Stomach (tissue), 4 donors: Measurements from ENCODE around the gene MEGF9.

Experiments used
- POLR2A ChIP-seq, 4 donors: fragments of 450-650 bp; IDR thresholded peaks; one replicate each; pipeline ENCODE4 v1.6.1; 2016; ENCODE audit warnings: antibody characterized with exemption in 4 of 4, control low read depth in 2 of 4, mild to moderate bottlenecking in 1 of 4, moderate library complexity in 1 of 4
- TF ChIP-seq, protein P1 (sequence below), 7 experiments: fragments of 450-650 bp in 4 of 7; fragments of 200-600 bp in 3 of 7; sonication (generic) in 3 of 7; IDR thresholded peaks; one replicate each; pipeline ENCODE4 v1.5.1; 2016 to 2019; ENCODE audit warnings: antibody characterized with exemption in 7 of 7, control low read depth in 2 of 7, mild to moderate bottlenecking in 1 of 7

- TF ChIP-seq, protein P1, sequence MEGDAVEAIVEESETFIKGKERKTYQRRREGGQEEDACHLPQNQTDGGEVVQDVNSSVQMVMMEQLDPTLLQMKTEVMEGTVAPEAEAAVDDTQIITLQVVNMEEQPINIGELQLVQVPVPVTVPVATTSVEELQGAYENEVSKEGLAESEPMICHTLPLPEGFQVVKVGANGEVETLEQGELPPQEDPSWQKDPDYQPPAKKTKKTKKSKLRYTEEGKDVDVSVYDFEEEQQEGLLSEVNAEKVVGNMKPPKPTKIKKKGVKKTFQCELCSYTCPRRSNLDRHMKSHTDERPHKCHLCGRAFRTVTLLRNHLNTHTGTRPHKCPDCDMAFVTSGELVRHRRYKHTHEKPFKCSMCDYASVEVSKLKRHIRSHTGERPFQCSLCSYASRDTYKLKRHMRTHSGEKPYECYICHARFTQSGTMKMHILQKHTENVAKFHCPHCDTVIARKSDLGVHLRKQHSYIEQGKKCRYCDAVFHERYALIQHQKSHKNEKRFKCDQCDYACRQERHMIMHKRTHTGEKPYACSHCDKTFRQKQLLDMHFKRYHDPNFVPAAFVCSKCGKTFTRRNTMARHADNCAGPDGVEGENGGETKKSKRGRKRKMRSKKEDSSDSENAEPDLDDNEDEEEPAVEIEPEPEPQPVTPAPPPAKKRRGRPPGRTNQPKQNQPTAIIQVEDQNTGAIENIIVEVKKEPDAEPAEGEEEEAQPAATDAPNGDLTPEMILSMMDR (IDR thresholded peaks at IDR 0.05) = no peak
- TF ChIP-seq POLR2A (IDR thresholded peaks at IDR 0.05) = no peak
Measured at GRCh38 chr9:120659209-120659608, 55.1 kb downstream of the MEGF9 start.
